SK-N-DZ (cell line): ENCODE results near the gene RTKN2.
"Not testable (repeated sequence)": the region's sequence is repeated elsewhere in the genome, so short reads cannot be mapped to it uniquely, and the experiment has no call there.

ENCODE experiments used
- DNase-seq: peaks from one replicate; pipeline ENCODE4 v3.0.0-alpha.2; 2015; ENCODE audit warnings: low spot score

RTKN2 gene

DNA sequence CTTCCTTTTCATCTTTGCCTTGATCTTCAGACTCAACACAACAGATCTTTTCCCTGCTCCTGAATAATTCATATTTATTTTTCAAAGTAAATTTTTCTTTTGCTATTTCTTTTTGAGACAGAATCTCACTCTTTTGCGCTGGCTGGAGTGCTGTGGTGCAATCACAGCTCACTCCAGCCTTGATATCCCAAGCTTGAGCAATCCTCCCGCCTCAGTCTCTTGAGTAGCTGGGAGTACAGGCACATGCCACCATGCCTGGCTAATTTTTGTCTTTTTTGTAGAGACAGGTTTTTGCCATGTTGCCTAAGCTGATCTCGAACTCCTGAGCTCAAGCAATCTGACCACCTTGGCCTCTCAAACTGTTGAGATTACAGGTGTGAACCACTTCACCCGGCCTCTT lies 9.2 kb downstream of the RTKN2 start:
- no peak for DNase-seq

DNA sequence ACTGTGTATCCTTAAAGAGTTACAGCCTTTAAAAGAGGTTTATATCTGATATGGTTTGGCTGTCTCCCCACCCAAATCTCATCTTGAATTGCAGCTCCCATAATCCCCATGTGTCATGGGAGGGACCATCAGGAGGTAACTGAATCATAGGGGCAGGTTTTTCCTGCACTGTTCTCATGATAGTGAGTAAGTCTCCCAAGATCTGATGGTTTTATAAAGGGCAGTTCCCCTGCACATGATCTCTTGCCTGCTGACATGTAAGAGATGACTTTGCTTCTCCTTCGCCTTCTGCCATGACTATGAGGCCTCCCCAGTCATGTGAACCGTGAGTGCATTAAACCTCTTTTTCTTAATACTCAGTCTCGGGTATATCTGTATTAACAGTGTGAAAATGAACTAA lies 9.7 kb downstream of the RTKN2 start:
- DNase-seq: no peak

DNA sequence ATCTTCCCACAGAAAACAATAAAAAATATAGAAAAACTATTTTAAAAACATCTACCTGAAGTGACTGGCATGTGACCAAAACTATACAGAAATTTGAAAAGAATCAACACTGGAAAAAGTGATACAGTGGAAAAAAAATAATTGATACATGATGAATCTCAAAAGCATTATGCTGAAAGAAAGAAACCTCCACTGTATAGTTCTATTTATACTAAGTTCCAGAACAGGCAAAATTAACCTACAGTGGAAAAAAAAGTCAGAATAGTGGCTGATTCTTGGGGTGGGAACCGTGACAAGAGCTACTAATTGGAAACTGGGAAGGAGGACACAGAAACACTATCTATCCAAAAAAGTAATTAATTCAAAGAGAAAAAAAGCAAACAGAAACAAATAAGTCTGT lies 14.9 kb downstream of the RTKN2 start:
- no peak for DNase-seq

GRCh38 chr10:62252051-62252450 lies 16.6 kb downstream of the RTKN2 start:
- DNase-seq: no peak

- no peak for DNase-seq
Observed at GRCh38 chr10:62250594-62251198, 17.9 kb downstream of the RTKN2 start.

DNA sequence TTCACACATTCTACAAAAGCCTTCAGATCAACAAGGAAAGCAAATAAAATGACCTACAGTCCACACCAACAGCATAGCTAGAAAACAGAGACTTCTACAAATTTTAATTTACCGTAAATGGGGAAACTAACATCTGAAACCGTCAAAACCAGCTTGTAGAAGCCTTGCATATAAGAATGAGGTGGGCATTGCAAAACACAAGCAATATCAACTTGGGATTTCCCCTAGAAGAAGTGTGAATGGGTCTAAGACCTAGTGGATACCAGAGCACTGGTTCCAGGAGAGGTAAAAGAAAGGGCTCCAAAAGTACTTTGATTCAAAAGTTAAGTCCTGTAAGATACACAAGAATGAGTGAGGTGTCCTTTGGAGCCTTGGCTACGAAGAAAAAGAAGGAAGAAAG lies 18.7 kb downstream of the RTKN2 start:
- DNase-seq: no peak

DNA sequence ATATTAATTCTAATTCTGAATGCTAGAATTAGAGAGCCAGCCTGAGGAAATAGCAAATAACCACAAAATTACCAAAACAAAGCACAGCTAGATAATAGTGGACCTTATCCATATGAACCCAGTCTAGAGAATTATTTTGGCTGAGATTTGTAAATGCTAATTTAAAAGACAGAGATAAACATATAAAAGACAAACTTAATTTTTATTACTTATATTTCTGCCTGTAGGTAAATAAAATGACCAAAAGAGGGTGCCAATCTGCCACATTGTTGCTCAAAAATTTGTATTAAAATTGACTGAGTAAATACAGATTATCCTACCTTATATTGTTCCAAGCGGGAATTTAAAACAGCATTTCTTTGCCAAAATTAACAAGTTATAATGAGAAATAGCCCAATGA lies 20.2 kb downstream of the RTKN2 start:
- no peak for DNase-seq

GRCh38 chr10:62244785-62245467 lies 23.7 kb downstream of the RTKN2 start:
- peak; percentile 59 for DNase-seq

- no peak for DNase-seq
Observed at GRCh38 chr10:62244088-62244487, 24.6 kb downstream of the RTKN2 start.

GRCh38 chr10:62243647-62243997 lies 25.0 kb downstream of the RTKN2 start:
- DNase-seq: no peak

DNA sequence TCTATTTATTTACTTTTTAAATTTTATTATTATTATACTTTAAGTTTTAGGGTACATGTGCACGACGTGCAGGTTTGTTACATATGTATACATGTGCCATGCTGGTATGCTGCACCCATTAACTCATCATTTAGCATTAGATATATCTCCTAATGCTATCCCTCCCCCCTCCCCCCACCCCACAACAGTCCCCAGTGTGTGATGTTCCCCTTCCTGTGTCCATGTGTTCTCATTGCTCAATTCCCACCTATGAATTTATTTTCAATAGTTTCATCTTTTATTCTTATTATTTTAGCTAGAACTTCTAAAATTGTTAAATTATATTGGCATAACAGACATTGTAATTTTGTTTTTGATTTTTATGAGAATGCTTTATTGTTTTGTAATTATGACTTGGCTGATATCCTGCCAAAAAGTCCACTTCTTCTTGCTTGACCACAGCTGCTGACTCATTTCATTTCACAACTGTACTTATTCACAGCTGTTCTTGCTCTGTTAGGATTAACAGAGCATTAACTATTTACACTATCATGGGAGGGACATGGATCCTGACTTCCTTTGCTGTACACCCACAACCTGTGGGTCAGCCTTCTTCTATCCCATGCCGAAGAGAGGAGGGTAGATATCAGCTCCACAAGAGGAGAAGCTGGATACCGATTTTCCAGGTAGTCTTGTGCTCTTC lies 25.5 kb downstream of the RTKN2 start:
- DNase-seq: not testable (repeated sequence)

DNA sequence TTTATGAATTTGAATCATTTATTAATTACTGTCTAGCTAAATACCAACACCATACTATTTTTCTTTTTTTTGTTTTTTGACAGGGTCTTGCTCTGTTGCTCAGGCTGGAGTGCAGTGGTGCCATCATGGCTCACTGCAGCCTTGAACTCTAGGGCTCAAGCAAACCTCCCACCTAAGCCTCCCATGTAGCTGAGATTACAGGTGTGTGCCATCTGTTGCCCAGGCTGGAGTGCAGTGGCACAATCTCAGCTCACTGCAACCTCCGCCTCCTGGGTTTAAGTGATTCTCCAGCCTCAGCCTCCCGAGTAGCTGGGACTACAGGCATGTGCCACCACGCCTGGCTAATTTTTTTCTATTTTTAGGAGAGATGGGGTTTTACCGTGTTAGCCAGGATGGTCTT lies 27.1 kb downstream of the RTKN2 start:
- DNase-seq: not testable (repeated sequence)

GRCh38 chr10:62239994-62240393 lies 28.6 kb downstream of the RTKN2 start:
- no peak for DNase-seq

GRCh38 chr10:62238880-62239279 lies 29.8 kb downstream of the RTKN2 start:
- no peak for DNase-seq

GRCh38 chr10:62237966-62238365 lies 30.7 kb downstream of the RTKN2 start:
- DNase-seq: no peak

GRCh38 chr10:62237506-62237905 lies 31.1 kb downstream of the RTKN2 start:
- DNase-seq: no peak

- DNase-seq: no peak
Observed at GRCh38 chr10:62234077-62234605, 34.5 kb downstream of the RTKN2 start.

- no peak for DNase-seq
Observed at GRCh38 chr10:62233356-62234076, 35.1 kb downstream of the RTKN2 start.

DNA sequence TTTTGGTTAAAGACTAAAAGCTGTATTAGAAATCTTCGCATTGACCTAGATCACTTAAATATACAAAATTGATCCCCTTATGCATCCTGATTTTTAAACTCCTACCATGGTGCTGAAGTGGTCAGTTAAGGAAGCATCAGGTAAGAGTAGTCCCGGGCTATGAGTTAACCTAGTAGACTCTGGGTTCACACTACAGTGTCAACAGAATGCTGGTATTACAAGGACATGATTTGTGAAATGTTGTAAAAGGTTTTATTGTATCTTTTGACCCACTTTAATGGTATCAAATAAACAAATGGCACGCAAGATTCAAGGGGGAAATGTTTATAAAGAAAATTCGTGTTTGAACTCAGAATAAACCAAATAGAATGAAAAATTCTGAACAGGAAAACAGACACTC lies 36.8 kb downstream of the RTKN2 start:
- no peak for DNase-seq

DNA sequence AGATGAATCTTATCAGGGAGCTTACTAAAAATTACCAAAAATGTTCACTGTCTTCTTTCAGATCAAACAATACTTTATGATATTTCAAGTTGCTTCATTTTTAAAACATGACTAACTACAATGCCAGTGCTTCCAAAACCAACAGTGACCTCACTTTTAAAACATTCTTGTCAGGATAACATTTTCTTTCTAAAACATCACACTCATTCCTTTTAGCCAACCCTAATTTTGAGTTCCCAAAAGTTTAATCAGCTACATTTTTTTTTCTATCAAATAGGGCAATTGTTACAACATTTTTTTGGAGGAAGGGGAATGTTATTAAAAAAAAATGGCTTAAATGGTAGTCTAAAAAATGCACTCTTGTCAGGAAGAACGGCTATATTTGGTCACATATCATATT lies 37.3 kb downstream of the RTKN2 start:
- no peak for DNase-seq

- DNase-seq: no peak
Observed at GRCh38 chr10:62230344-62231121, 38.1 kb downstream of the RTKN2 start.
